Kasumi-1 (cell line): ENCODE measurements around the gene F8.
"Not testable (repeated sequence)": the region's sequence is repeated elsewhere in the genome, so short reads cannot be mapped to it uniquely, and the experiment has no call there.

Experiments
- DNase-seq, 2 experiments: peaks; one replicate each; lab custom pipeline; 2025; lab: John Stamatoyannopoulos, UW

The F8 gene

GRCh38 chrX:154816326-154816898, 206.1 kb downstream of the F8 start:
- DNase-seq = not testable (repeated sequence)

- DNase-seq = no peak
Observed at GRCh38 chrX:154815274-154815818, 207.2 kb downstream of the F8 start.

DNA sequence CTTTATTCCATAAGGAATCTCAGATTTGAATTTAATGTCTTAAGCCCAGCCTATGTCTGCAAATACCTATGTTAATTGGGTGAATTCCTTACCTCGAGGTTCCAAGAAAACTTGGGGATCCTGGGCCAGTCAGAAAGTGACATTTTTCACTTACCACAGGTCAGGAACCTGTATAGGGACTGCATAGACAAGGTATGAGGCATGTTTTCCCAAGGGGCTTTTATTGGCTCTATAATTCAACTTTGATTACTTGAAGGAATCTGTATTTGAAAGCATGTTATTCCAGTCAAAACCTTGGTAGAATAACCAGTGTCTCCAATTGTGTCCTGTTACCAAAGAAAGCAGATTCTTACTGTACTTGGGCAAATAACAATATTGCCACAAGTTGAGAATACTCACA, 208.7 kb downstream of the F8 start:
- DNase-seq = no peak

DNA sequence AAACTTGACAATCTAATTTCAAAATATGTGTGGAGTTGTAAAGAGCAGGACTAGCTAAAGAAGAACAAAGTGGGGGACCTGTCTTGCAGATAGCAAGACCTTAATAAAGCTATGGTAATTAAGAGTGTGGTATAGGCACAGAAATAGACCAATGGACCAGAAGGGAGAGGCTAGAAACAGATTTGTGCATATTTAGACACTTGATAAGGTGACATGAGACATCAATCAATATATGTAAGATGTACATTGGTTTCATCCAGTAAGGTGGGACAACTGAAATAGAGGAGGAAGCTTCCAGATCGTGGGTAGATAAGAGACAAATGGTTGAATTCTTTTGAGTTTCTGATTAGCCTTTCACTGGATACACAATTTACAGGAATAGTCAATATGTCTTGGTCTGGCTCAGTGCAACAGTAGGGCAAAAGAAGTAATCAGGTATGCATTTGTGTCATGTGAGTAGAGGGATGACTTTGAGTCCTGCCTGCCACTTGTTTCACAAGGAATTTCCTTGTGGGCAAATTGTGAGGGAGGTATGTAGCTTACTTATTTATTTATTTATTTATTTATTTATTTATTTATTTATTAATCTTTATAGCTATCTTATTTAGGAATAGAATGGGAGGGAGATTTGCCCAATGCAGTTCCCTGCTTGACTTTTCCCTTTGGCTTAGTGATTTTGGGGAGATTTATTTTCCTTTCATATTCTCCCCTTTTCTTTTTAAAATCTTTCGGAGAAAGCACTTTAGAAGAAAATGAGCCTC, 210.0 kb downstream of the F8 start:
- no peak for DNase-seq

- no peak for DNase-seq
Observed at GRCh38 chrX:154809939-154810665, 212.4 kb downstream of the F8 start.

GRCh38 chrX:154806837-154807501, 215.6 kb downstream of the F8 start:
- no peak for DNase-seq

DNA sequence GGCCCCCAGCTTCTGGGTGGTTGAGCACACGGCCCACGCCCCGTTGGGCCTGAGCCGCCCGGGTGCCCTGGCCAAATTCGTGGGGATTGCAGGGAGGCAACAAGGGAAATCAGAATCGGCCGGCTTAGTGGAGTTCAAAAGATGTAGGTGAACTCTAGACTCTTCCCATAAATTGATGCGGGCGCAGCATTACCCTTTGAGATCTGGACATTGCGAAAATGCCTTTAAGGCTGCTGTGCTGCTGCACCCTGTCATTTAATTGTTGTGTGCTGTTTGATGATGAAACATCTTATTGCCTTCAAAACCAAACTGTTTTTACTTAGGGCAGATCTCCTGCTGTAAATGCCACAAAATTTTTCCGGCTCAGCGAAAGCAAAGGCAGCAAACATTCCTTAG, 216.8 kb downstream of the F8 start:
- DNase-seq = no peak

DNA sequence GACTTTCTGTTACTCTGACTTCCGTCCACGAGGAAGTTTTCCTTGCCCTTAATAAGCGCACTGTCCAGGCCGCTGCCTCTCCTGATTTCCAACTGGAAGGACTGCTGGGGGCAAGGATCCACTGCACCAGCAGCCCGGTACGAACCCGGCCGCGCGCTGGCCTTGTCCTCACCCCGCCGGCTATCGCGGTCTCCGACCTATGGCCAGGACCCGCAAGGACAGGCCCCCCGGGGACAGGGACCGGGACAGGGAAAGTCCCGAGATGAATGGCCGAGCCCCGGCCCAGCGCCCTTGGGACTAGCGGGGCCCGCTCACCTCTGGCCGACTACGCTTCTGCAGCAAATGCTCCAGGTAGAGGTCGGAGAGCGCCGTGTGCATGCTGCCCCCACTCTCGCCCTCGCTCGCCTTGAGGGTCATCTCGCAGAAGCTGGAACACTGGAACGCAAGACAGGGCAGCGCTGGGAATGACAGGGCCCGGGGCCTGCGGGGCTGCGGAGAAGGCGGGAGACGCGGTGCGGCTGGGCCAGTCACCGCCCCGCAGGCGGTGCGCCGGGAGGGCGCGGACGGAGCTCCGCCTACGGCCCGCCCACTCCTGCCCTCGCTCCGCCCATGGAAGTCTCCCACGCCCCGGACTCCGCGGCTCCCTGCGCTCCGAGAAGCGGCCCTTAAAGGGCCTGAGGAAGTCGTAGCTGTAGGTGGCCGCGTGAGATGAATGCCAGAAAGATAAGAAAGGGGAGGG, 217.4 kb downstream of the F8 start, which contains the start of gene MPP1:
Gene MPP1, minus strand, starts transcription at position 529 of the 739 bp plus-strand sequence. Its CDS starts 112 bp downstream, at position 417.
- DNase-seq = peak; percentile 53 to 54

GRCh38 chrX:154804261-154804956, 218.1 kb downstream of the F8 start:
- no peak for DNase-seq

DNA sequence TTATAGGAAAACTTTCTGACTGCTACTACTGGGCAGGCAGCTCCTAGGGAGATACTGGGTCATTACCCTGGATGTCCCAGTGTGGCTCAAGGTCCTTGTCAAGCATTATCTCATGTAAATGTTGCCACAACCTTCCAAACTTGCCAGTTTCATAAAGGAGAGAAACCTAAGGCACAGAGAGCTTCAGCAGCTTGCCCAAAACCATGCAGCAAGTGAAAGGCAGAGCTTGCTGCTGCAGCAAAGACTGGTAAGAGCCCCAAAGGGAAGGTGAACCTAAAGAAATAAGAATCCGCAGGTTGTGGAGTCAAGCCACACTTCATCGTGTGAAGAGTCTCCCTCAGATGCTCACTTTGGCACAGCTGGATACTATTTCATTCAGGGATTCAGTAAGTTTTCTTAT, 219.6 kb downstream of the F8 start:
- no peak for DNase-seq

GRCh38 chrX:154800478-154801210, 221.9 kb downstream of the F8 start:
- peak in 1 of 2 experiments; percentile 8 for DNase-seq

GRCh38 chrX:154799556-154800348, 222.8 kb downstream of the F8 start:
- DNase-seq = no peak

GRCh38 chrX:154797006-154797405, 225.5 kb downstream of the F8 start:
- no peak for DNase-seq

DNA sequence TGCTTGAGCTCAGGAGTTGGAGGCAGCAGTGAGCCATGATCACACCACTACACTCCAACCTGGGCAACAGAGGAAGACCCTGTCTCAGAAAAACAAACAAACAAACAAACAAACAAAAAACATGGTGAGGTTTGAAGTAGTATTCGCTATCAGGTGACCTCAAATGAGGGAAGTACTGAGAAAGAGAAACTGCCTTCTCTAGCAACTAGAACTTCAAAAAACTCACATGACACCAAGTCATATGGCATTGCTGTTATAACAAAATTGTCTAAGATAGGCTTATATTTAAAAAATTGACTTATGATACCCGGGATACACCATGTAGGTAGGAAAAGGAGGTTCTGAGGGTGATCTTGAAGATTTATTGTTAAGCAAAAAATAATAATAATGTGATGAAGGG, 227.5 kb downstream of the F8 start:
- no peak for DNase-seq

GRCh38 chrX:154793084-154793795, 229.3 kb downstream of the F8 start:
- DNase-seq = no peak

DNA sequence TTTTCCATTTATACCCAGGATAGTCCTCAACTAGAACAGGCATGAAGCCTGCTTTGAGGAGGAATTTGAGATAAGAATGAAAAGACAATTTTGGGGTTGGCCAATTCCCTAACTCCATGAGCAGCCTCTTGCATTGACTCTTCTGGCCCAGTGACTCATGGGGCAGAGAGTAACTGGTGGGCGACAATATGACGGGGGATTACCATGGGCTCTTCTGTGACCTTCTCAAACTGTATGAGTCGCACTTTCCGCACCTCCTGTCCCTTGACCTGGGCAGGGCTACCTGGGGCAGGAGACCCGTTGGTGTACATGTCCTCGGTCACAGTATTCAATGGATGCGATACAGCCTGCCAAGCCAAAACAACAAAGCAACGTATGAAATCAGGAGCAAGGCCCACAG, 230.6 kb downstream of the F8 start:
- DNase-seq = no peak

DNA sequence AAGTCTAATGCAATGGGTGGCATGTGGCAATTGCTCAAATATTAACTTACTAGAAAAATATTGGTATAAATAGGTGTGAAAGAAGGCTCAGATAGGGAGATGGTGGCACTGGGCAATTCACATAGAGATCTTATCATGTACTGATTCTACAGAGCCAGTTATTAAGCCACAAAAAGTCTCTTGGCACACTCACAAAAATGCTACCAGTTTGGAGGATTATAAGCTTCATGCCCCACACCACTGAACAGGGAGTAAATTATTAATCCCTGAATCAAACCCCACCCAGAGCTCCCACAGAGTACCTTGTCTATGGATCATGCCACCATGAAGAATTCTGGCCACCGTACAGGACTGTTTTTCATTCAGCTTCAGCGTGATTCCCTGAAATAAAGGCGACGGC, 231.1 kb downstream of the F8 start:
- no peak for DNase-seq
